HG02759 (cell line): ENCODE data around the gene CIAO2A.
"Not testable (repeated sequence)": the region's sequence is repeated elsewhere in the genome, so short reads cannot be mapped to it uniquely, and the experiment has no call there.

Experiments
- ATAC-seq: cut with Tn5 transposase; IDR thresholded peaks from one replicate; pipeline ENCODE4 v1.9.1; 2021; ENCODE audit warnings: mild to moderate bottlenecking, moderate library complexity; ENCODE audit not compliant: unreplicated experiment

CIAO2A gene

DNA sequence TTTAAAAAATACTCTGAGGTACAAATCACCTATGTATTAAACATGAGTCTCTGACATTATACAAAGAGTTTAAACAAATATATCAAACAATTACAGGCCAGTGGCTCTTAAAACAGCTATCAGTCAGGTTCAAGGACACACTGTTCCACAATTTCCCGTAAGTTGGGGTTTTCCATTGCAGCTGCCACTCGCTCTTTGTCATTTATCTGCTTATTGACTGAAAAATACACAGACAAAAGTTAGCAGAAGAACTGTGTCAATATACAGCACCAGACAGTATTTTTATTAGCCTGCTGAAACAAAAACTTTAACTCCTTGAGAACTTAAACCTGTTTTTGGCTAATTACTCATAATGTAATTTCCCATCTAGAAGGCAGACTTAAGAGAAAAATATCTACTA, 20.8 kb downstream of the CIAO2A start:
- ATAC-seq: no peak

DNA sequence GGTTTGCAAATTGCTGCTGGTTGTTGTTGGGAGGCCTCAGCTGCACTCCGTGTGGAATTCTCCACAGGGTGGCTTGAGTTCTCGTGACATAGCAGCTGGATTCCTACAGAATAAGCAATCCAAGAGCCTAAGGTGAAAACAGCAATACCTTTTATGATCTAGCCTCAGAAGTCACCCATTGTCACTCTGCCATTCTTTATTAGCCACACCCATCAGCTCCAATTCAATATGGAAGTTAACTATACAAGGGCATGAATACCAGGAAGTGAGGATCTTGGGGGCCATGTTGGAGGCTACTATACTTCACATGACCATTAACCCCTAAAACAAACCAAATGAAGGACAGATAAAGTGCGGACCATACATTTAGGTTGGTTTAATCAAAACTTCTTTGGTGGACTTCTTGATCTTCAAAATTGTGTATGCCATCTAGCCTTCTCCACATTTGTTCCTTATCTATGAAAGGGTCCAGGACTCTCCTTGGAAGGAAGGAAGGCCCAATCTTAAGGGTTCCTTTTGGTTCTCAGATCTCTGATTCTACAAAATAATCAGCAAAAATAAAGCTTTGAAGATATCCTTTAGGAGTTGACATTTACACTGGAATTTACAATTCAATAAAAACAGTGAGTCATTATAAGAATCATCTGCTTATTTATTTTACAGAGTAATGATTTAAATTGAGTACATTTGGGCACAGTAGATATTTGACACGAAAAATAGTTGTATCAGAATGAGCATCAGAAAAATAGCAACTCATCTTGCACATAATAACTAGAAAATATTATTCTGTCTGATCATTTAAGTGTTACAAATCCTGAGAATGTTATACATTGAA, 21.5 kb downstream of the CIAO2A start:
- ATAC-seq: no peak

DNA sequence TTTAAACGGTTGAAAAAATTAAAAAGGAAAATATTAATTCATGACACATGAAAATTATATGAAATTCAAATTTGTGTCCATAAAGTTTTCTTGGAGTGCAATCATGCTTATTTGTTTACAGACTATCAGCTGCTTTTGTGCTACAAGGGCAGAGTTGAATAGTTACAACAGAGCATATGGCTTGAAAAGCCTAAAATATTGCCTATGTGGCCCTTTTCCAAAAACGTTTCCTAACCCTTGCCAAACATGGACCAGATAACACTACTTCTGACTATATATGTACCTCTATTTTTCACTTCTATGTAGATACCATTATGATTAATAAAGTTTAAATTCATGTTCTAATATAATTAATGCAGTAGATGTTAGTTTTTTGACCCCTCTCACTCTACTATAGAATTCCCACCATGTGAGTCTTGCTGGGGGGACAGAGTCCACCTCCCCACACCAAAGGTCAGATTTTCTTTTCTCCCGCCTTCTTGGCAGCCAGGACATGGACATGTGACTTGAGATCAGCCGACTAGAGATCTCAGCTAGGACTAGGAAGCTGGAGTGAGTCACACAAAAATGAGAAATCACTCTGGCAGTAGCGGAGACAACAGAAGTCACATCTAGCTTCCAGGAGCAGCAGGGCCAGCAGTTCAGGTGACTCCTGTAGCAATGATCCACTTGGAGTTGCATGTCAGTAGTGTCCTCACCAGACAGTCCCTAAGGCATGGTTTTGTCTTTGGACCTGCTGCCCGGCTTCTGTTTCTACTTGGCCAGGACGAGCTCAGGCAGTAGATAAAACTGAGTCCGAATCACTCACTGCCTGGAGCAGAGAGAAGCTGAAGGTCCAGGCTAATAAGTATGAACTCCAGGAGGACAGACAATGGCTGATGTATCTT, 22.4 kb downstream of the CIAO2A start:
- ATAC-seq: no peak

DNA sequence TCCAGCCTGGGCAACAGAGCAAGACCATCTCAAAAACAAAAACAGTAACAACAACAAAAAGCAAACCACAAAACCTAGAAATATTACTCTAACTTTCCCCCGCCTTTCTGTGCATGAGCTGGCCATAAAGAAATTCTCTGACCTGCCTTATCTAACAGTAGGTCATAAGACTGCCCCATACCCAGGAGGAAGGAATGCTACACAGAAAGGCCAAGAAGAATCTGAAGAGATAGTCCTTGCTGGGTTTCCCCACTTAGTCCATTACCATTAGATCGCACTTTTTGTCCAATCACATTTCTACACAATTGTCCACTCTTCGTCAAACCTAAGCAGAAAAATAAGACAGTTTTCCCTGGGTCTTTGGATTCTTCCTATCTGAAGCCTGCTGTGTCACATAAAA, 23.5 kb downstream of the CIAO2A start:
- no peak for ATAC-seq

DNA sequence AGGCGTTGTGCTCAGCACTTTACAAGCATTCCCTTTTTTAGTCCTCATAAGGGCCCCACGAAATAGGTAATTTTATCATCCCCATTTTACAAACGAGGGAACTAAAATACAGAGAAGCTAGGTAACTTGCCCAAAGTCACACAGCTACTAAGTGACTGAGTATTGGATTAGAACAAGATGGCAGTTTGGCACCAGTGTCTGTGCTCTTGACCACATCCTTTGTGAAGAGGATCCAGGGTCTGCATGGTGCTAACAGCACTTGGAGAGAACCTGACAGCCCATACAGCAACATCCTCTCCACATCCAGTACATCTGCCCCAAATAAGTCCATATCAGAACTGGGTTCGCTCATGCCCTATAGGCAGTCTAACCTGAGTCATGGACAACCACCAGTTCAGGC, 25.5 kb downstream of the CIAO2A start:
- no peak for ATAC-seq

DNA sequence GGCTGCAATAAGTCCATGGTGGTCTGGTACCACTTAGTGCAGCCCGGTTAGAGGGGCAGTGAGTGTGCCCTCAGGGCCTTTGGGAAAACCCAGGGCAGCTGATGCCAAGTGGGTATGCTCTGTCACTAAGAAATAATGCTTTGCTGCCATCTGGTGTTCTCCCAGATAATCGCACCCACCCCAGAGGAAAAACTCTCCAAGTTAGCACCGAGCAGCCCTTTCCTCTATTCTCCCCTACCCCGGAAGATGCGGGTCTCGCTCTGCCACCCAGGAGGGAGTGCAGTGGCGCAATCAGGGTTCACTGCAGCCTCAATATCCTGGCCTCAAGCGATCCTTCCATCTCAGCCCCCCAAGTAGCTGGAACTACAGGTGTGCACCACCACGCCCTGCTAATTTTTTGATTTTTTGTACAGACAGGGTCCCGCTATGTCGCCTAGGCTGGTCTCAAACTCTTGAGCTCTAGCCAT, 26.0 kb downstream of the CIAO2A start:
- no peak for ATAC-seq

DNA sequence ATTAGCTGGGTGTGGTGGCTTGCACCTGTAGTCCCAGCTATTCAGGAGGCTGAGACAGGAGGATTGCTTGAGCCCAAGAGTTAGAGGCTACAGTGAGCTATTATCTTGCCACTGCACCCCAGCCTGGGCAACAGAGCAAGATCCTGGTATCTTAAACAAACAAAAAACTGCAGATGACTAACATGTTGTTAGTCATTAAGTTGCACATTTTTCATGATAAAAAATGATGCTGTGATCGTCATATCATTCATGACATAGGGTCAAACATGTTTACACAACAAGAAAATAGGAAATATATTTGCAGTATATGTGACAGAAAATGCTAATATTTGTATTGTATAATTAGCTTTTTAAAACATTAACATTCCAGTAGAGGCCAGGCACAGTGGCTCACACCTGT, 27.2 kb downstream of the CIAO2A start:
- ATAC-seq: no peak

DNA sequence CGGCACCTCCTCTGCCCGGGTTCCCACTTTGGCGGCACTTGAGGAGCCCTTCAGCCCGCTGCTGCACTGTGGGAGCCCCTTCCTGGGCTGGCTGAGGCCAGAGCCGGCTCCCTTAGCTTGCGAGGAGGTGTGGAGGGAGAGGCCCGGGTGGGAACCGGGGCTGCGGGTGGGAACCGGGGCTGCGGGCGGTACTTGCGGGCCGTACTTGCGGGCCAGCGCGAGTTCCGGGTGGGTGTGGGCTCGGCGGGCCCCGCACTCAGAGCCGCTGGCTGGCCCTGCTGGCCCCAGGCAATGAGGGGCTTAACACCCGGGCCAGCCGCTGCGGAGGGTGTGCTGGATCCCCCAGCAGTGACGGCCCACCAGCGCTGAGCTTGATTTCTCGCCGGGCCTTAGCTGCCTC, 32.9 kb downstream of the CIAO2A start:
- ATAC-seq: no peak

DNA sequence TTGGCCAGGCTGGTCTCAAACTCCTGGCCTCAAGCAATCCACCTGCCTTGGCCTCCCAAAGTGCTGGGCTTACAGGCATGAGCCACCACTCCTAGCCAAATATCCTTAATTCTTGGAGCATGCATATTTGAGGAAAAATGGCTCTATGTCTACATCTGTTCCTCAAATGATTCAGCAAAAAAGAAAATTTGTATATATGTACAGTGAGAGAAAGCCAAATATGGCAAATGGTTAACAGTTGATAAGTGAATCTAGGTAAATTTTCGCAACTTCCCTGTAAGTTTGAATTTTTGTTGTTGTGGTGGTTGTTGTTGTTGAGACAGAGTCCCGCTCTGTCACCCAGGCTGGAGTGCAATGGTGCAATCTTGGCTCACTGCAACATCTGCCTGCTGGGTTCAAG, 34.5 kb downstream of the CIAO2A start:
- not testable (repeated sequence) for ATAC-seq

DNA sequence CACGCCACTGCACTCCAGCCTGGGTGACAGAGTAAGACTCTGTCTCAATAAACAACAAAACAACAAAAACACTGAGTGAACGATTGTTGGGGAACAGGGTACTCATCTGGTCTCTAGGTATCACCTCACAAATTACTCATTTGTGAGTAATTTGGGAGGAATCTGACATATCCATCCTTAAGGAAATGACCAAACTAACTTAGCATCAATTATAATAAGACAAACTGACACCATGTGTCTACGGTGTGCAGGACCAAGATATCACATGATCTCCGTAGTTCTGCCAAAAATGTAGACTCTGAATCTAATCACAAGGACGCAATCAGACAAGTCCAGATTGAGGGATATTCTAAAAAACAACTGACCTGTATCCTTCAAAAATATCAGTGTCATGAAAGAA, 35.4 kb downstream of the CIAO2A start:
- ATAC-seq: no peak

DNA sequence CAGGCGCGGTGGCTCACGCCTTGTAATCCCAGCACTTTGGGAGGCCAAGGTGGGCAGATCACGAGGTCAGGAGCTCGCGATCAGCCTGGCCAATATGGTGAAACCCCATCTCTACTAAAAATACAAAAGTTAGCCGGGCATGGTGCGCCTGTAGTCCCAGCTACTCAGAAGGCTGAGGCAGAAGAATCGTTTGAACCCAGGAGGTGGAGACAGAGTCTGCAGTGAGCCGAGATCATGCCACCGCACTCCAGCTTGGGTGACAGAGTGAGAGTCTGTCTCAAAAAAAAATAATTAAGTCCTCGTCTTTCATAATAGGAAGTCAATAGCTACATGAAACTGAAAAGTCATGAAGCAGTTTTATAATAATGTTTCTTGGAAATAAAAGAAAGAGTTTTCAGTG, 40.0 kb downstream of the CIAO2A start:
- not testable (repeated sequence) for ATAC-seq

DNA sequence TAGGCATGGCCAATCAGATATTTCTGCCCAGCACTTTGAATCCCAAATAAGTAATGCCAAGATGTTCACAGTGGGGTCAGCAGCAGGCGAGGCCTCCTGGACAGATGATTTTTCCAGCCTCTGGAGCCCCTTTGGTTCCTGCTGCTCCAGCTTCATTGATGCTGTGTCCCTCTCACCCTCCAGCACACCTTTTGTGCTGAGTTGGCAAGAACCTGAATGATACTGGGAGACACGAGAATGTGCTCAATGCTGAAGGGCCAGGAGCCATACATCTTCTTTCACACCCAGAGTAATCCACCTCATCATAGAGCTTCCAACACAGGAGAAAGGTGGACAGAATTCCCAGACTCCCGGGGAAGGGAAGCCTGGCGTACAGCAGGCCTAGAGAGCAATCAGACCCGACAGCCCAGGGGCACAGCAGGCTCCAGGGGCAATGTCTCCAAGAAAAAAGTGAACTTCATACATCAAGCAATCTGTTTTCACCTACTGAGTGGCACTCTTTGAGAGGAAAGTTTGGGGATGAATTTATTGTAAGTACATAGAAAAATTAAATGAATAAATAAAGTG, 40.6 kb downstream of the CIAO2A start:
- ATAC-seq: no peak

DNA sequence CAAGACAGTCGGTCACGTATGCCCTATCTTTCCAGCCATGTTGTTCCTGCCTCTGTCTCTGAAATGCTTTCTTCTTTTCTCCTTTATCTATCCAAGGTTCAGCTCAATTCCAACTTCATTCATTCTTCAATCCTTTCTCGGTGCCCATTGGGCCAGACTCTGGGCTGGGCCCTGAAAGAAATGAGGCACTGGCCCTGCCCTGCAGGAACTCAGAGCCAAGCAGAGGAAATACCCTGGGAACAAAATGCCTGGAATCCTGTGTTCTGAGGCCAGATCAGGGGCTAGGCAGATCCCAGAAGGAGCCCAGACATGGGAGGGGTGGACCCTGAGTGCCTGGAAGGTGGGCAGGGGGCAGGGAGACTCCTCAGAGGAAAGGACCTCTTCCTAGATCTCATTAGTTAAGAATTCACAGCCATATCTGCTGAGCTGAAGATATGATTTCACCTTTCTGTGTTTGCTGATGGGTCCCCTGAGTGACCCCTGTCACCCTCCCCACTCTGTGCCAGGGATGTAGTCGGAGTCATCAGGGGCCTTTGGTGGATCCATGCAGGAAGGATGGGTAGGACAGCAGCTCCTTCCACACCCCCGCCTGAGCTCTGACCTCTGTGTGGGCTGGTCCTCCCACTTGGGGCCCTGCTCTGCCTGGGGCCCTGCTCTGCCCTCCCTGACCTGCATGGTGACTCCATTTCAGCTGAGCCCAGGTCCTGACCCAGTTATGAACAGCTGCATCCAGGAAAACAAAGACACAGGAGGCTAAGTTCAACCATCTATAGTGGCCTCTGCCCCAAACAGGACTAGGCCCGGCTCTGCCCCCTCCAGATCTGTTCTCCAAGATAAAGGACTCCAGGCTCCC, 42.0 kb downstream of the CIAO2A start:
- no peak for ATAC-seq

DNA sequence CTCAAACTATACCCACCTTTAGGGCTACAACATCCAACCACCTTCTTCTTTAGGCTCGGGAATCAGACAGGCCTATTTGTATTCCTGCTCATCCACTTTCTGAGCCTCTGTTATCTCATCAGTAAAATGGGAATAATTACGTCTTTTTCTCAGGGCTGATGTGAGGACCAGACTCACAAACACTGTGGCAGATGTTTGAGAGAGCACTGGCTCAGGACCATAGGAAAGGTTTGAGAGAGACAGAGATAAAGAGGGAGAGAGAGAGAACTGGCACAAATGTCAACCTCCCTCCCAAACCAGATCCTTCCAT, 42.6 kb downstream of the CIAO2A start:
- no peak for ATAC-seq

DNA sequence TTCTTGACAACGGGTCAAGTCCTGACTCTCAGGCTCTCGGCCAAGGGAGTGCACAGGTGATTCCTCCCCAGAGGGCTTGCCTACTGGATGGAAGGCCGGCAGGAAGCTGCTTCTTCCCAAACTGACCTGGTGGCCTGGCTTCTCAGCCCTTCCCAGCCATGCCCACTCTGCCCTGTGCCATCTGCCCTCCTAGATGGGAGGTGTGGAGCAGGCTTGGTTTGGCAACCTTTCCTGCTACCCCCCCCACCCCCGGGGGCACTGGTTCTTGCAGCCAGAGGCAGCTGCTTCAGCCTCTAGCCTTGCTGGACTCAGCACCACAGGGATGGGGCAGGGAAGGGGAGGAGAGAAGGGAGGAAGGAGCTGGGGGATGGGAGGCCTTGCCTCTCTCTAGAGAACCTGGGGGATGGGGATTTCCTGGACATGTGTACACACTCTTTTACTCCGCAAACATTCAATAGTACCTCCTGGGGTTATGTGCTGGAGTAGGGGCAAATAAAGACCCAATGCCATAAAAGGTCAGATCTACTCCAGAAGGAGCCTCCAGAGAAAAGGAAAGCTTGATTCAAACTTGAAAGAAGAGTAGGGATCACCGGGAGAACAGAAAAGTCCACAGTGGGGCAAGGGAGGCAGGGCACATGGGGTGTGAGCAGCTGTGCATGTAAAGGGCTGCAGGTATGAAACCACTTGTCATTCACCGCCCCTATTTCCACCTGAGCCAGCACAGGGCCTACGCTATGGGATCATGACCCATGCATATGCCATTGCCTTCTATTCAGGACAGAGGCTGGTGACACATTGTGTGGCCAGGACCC, 43.2 kb downstream of the CIAO2A start:
- ATAC-seq: no peak

DNA sequence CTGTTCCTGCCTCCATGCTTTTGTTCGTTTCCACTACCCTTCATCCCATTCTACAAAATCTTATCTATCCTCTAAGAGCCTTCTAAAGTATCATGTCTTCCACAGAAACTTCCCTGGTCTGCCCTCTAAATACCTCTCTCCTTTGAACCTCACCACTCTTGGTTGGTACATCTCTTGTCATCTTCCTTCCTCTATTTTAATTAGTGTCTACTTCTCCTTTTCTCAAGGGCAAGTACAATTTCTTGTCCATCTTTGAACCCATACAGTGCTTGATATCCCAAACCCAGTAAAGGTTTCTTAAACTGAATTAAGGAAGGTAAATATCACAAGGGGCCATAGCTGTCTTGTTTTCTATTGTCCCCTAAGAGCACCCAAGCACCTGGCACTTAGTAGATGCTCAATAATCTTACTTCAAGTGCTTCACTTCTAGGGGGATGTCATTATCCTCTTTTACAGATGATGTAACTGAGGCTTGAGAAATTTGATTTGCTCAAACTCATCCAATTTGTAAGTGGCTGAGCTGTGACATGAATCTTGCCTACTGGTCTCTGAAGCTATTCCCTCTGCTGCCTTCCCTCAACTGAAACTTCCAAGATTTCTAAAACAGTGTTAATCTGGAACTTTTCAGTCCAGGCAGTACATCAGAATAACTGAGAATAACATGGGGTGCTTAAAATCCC, 44.7 kb downstream of the CIAO2A start:
- no peak for ATAC-seq

DNA sequence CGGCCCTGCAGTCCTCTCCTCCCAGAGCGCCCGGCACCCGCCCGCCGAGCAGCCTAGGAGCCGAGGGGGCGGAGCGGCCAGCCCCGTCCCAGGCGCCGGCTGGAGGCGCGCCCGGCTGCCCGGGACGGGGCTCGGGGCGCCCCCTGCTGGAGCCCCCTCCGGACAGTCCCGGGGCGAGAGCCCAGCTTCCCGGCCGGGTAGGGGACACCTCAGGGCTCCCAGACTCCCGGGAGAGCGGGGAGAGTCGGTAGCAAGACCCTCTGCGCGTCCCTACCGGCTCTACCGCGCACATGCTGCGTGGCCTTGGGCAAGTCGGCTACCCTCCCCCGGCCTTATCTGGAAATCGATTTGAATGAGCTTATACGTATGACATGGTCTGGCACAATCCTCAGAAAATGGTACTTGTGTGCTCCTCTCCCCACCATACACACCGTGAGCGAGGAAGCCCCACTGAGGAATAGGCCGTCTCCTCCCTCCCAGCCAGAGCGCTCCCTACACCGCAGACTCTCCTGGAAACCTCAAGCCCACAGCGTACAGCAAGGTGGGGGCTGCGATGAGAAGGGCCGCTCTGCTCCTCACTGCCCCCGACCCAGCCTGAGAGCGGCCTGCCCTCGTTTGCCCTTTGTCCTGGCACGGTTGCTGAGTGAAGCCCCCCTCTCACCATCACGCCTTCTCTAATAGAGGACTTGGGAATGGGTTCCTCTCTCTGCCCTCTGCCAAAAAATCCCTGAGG, 47.1 kb downstream of the CIAO2A start, which contains the start of gene DAPK2:
TSS of gene DAPK2 (minus strand) at position 65 of the 733 bp plus-strand sequence. CDS start 6,224 bp downstream, outside the sequence.
- peak; percentile 75 for ATAC-seq

DNA sequence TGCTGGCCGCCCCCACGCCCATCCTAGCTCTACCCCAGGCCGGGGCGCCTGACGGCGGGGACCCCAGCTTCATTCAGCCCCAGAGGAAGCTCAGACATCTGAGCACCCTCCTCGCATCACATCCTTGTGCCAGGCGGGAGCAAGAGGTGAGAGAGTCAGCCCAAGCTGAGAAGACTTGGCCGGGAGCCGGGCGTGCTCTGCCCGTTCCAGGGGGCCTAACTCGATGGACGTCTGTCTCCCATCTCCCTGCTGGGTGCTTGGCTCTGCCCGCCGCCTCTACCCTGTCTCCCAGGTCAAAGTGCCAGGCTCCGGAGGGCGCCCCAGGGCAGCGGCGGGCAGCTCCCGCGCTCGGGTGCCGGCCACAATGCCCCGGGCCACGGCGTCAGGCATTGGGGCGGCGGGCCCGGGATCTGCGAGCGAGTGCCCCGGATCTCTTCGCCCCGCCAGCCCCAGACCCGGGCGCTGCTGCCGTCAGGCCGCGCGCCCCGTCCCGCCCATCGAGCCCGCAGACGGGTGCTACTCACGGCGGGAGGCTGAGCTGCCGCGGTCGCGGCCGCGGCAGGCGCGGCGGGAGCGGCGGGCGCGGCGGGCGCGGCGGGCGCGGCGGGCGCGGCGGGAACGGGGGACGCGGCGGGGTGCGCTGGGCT, 47.7 kb downstream of the CIAO2A start:
- ATAC-seq: peak; percentile 33
